Measurements from ENCODE around the gene NIPSNAP2.
A peak's percentile ranks its signal among the peaks of the same experiment; 100 is the strongest.
"Not testable (repeated sequence)": the region's sequence is repeated elsewhere in the genome, so short reads cannot be mapped to it uniquely, and the experiment has no call there.

The NIPSNAP2 gene

DNA sequence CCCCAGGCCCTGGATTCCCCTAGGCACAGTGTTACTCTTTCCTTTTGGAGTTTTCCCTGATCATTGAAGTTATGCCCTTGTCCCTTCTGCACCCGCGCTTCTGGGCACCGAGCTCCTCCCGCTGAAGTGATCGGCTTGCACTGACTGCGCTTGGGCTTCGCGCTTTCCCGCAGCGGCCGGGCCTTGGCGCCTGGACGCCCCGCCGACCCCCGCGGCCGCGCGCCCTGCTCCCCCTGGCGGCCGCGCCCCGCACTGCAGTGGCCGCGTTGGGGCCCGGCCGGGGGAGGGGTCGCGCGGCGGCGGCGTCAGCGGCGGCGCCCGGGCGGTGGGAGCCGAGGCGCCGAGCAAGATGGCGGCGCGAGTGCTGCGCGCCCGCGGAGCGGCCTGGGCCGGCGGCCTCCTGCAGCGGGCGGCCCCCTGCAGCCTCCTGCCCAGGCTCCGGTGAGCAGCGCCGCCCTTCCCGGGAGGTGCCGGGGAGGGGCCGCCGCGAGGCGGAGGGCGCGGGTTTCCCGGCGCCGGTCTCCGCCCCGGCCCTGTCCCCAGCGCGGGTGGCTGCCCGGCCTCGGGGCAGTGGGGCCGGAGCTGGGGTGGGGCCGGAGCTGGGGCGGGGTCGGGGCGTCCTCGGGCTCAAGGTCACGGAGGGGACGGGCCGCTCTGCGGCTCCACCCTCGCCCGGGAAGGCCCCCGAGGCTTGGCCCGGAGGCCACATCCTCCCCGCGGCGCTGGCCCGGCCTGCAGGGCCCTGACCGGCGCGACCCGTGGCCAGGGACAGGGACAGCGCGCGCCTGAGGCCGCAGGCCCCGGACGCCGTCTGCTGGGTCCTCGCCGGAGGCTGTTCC lies at the start of gene NIPSNAP2:
TSS of gene NIPSNAP2 (plus strand) at position 325 of the 839 bp plus-strand sequence. CDS start at position 350, 25 bp downstream.
- peak; percentile 60 for DNase-seq

DNA sequence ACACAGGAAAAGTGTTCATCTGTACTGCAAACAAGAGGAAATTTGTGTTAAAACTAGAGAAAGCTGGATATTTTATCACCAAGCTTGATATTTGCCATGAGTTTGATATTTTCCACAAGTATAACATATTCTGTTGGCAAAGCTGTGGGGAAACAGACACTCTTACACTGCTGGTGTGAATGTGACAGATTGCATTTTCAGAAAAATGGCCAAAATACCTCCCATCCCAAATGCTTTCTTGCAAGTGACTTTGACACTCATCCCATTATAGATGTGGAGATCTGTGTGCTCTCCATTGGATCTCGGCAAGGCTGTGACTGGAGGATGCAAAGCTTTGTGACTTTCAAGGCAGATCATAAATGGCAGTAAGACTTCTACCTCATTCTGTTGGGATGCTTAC lies 46.6 kb upstream of the NIPSNAP2 start:
- DNase-seq: no peak

DNA sequence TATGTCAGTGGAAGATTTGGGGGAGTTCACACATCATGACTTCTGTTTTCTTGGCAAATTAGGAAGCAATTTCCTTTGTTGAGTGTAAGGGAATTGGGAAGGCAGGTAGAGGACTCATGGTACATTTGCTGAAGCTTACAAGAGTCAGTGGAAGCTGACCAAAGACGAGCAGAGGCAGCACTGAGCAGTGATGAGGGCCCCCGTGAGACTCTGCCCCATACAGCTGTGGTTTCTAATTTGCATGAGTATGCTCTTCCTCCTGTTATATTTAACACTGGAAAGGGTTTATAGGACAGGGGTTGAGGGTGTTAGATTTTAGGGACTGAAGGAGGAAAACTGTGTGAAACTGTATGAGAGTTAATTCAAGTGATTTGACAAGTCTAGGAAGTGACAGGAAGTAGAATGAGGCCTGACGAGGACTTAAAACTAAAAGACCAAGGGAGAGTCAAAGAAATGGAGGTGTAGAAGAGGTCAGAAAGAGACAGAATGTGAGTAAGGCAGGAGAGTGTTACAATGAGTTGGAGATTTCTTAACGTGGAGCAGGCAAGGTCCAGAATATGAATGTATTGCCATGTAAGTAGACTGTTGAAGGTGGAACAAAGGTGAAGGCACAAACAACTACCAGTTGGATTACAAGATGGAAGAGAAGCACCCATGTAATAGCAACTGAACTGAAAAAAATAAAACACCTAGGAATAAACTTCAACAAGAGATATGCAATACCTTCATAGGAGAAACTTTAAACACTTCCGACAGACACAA lies 36.2 kb upstream of the NIPSNAP2 start:
- DNase-seq: no peak

DNA sequence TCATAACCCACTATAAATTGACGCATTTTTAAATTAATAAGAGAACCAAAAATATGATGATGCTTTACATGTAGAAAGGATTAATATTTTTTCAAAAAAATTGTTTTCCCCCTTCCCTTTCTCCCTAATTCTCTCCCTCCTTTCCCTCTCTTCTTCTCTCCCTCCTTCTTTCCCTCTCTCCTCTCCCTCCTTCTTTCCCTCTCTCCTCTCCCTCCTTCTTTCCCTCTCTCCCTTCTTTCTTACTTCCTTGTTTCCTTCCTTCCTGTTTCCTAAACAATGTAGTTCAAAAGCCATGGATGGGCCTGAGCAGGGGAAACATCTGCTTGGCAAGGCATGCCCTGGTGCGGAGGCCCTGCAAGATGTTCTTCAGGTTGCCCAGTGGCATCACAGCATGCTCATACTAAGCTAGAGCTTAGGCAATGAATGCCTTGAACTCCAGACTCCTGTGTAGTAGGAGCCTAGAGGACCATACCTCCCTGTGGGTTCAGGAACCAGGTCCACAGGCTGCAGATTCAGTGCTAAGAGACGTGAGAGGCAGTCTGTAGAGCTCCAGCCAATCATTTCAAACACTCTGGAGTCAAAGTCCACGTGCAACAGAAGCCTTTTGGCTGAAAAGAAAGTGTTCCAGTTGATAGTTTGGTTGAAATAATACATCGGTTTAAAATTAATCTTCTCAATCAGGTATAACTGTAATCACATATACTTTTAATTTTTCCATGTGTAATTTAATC lies 32.8 kb upstream of the NIPSNAP2 start:
- DNase-seq: no peak

DNA sequence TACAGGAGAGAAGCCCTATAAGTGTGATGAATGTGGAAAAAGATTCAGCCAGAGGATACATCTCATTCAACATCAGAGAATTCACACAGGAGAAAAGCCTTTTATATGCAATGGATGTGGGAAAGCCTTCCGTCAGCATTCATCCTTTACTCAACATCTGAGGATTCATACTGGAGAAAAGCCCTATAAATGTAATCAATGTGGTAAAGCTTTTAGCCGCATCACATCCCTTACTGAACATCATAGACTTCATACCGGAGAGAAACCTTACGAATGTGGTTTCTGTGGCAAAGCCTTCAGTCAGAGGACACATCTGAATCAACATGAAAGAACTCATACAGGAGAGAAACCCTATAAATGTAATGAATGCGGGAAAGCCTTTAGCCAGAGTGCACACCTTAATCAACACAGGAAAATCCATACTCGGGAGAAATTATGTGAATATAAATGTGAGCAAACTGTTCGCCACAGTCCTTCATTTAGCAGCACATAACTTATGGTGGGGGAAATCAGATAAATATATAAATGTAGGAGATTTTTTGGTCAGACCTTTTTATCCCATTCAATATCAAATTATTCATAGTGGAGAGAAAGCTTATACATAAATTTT lies 24.8 kb upstream of the NIPSNAP2 start:
- no peak for DNase-seq

DNA sequence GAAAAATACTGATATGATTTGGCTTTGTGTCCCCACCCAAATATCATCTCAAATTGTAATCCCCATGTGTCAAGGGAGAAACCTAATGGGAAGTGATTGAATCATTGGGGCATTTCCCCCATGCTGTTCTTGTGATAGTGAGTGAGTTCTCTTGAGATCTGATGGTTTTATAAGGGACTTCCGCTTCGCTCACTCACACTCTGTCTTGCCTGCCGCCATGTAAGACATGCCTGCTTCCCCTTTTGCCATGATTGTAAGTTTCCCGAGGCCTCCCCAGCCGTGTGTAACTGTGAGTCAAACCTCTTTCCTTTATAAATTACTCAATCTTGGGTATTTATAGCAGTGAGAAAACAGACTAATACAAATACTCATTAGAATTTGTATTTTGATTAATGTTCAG lies 17.8 kb upstream of the NIPSNAP2 start:
- no peak for DNase-seq

DNA sequence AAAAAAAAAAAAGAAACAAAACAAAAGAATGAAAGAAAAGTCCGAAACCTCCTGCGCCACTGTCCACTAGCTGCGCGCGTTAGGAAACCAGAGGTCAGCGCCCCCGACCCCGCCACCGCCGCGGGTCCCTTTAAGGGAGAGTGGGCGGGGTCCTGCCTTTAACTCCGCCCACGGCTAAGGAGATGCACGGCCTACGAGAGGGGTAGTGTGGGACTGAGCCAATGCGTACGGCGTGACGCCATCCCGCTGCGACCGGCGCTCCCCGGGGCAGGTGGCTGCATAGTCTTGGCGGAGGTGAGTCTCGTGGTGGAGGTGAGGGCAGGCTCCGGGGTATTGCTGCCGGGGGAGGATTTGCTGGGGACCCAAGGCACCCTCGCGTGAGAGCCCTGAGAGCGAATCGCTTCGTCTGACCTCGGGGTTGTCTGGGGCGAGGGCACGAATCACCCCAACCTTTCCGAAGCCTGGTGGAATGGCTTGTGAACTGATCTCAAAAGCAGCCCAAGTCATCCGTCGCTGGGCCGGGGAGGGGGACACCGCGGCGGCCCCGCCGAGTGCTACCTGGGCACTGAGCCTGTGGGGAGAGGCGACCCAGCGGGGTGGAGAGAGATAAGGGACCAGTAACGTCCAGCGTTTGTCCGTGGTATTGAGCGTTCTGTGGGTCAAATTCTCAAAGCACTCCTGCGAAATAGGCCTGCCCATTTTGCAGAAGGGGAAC lies 12.6 kb upstream of the NIPSNAP2 start, which contains the start of gene MRPS17:
TSS of gene MRPS17 (plus strand) at position 241 of the 715 bp plus-strand sequence. CDS start 1,319 bp downstream, outside the sequence.
- DNase-seq: peak; percentile 81

DNA sequence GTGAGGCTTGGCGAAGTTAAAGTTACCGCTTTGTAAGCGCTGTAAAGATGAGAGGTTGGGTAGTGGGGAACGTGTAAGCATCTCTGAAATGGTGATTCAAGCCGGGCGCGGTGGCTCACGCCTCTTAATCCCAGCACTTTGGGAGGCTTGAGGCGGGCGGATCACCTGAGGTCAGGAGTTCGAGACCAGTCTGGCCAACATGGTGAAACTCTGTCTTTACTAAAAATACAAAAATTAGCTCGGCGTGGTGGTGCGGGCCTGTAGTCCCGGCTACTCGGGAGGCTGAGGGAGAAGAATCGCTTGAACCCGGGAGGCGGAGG lies 12.1 kb upstream of the NIPSNAP2 start:
- not testable (repeated sequence) for DNase-seq

DNA sequence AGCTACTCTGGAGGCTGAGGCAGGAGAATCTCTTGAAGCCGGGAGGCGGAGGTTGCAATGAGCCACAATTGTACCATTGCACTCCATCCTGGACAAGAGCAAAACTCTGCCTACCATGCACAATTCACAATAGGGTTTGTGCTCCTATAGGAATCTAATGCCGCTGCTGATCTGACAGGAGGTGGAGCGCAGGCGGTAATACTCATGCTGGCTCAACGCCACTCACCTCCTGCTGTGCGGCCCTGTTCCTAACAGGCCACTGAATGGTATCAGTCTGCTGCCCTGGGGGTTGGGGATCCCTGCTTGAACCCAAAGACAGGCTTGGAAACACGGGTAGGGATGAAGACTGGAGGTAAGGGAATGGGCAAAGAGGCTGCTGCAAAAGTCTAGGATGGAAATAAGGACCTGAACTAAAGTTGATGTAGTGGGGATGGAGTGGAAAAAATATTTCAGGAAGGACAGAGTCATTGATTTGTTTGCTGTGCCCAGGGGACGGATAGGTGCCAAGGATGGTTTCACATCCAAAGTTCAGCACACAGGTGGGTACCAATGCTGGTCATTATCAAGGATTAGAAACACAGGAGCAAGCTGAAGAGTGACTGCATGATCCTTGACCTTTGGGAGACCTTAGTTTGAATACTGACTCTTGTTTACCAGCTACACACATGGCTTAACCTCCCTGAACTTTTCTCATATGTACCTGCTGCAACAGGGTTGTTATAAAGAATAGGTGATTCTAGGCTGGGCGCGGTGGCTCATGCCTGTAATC lies 10.5 kb upstream of the NIPSNAP2 start:
- no peak for DNase-seq

DNA sequence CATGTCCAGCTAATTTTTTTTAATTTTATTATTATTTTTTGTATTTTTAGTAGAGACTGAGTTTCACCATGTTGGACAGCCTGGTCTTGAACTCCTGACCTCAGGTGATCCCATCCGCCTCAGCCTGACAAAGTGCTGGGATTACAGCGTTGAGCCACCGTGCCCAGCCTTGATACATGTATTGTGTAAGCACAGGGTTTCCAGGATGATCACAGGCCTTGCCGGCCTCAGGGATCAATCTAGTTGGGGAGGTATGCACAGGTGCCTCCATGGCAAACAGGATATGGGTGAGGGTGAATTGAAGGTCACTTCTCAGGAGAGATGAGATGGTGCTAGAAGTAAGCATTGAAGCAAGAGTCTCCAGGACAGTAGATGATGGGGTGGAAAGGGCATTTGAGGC lies 7.2 kb upstream of the NIPSNAP2 start:
- DNase-seq: no peak

DNA sequence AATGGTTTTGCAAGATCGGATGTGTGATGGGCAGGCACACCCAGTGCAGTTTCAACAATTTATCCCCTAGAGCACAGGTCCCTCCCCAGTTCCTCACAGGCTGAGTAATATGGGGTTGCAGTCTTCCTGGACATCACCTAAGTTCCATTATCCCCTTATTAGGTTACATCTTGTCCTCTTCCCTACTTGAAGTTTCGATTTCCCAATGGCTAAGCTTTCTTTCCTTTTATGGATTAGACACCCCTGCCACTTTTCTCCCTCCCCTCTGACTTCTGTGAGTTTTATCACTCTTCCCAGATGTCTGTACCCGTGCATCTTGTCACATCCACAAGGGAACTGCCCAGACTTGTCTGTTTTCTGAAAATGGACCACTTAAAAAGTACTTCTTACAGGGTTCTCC lies 2.4 kb upstream of the NIPSNAP2 start:
- no peak for DNase-seq

DNA sequence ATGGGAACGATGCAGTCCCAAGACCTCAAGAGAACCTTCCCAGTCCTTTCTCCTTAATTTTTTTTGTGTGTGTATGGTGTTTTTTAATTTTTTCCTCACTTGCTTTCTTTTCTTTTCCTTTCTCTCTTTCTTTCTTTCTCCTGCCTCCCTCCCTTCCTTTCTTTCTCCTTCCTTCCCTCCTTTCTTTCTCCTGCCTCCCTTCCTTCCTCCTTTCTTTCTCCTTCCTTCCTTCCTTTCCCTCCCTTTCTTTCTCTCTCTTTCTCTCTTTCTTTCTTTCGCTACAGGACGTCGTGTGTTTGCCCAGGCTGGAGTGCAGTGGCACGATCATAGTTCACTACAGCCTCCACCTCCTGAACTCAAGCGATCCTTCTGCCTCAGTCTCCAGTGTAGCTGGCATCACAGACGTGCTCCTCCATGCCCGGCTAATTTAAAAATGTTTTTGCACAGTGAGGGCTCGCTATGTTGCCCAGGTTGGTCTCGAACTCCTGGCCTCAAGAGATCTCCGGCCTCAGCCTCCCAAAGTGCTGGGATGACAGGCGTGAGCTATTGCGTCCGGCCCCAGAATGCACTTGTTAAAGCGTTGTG lies 709 bp upstream of the NIPSNAP2 start:
- no peak for DNase-seq

DNA sequence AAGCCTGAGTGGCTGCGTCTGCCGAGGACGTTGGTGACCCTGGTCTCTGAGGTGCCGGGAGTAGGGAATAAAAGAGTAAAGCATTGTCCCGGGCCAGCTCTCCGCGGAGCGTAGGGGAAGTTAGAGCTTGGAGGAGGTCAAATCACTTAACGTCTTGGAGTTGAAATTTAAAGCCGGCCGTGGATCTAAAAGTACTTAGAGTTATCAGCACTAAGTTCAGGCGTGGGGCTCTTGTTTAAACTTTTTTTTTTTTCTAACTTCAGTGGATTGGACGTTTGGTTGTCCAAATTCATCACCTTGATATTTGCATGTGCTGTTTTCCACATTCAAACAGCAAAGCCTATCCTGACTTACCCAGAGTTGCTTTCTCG lies 700 bp downstream of the NIPSNAP2 start:
- DNase-seq: no peak

DNA sequence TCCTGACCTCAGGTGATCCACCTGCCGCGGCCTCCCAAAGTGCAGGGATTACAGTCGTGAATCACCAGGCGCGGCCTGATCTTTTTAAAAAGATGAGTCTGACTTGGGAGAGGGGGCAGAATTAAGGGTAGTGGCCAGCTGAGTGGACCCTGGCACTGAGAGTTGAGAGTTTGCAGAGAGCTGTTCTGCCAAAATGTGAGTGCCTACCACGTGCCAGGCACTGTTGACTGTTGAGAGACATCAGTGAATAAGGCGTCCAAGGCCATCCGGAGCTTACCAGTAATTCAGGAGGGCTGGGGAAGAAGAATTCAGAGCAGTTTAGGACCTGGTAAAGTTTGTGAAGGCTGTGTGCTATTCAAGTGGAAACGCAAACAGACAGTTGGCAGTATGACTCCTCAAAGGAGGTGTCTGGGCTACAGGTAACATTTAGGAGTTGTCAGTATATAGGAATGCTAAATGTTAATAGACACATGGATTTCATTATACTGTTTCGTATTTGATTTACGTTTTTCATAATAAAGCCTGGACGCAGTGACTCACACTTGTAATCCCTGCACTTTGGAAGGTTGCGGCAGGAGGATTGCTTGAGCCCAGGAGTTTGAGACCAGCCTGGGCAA lies 1.5 kb downstream of the NIPSNAP2 start:
- DNase-seq: no peak

DNA sequence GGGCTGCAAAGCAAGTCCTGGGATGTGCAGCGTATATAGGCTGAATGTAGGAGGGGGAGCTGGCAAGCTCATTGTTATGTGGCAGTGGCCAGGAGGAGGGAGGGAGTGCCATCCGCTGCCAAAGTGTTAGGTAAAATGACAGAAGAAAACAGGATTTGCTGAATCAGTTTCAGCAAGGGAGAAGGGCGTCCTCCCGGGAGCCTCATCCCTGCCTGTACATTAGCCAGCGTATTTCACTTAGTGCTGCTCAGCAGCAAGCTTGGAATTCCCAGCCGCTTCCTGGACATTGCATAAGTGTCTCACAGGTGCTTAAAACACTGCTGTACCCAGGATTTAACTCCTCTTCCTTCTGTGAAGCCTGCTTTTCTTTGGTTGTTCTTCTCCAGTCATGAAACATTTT lies 2.5 kb downstream of the NIPSNAP2 start:
- no peak for DNase-seq

DNA sequence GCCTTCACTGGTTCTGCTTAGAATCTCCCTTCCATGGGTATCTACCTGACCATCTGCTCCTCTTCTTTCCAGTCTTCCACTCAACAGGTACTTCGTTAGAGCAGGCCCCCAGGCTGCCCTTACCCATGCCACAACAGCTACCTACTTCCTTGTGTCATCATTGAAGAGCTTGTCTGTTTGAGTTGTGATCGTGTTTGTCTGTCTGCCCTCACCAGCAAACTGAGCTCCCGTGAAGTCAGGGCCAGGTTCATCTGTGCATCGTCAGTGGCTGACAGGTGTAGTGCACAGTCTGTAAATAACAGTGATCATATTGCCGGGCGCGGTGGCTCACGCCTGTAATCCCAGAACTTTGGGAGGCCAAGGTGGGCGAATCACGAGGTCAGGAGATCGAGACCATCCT lies 5.0 kb downstream of the NIPSNAP2 start:
- no peak for DNase-seq

DNA sequence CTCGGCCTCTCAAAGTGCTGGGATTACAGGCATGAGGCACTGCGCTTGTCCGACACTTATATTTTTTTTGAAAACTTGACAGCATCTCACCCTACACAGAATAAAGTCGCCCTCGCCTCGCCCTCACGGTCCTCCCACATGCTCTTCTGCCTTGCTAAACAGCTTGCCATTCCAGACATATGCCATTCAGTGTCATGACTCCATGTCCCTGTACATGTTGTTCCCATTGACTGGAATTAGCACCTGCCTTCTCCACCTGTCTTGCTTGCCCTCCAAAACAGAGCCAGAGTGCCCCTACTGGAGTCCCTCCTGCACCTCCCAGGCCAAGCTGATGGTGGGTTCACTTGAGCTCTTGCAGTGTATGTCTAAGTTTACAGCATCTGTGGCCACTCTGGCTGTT lies 6.2 kb downstream of the NIPSNAP2 start:
- no peak for DNase-seq

DNA sequence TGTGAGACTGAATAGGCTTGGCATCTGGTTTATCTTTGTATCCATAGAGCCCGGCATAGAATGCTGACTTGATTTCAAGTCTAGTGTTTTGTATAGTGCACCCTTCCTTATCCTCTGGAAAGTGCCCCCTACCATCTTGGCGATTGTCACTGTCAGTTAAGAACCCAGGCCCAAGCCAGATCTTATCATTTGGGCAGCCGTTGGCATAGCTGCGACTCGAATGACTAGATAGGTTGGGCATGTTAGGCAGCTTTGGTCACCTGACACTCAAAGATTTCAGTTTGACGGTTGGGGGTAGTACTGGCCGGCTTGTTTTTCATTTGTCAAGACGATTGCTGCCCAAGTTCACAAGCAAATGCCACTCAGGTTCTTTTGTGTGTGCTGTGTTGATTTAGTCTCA lies 6.6 kb downstream of the NIPSNAP2 start:
- DNase-seq: no peak

DNA sequence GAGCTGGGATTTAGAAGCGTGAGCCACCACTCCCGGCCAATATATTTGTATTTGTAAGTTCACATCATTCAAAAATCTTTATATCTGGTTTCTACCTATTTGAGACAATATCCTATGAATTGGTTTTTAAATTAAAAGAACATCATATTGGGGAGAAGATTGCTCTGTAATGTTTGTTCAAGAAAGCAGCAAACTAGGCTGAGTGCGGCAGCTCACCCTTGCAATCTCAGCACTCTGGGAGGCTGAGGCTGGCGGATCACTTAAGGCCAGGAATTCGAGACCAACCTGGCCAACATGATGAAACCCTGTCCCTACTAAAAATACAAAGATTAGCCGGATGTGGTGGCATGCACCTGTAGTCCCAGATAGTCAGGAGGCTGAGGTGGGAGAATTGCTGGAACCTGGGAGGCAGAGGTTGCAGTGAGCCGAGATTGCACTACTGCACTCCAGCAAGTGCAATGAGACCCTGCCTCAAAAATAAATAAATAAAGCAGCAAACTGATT lies 9.4 kb downstream of the NIPSNAP2 start:
- DNase-seq: no peak

DNA sequence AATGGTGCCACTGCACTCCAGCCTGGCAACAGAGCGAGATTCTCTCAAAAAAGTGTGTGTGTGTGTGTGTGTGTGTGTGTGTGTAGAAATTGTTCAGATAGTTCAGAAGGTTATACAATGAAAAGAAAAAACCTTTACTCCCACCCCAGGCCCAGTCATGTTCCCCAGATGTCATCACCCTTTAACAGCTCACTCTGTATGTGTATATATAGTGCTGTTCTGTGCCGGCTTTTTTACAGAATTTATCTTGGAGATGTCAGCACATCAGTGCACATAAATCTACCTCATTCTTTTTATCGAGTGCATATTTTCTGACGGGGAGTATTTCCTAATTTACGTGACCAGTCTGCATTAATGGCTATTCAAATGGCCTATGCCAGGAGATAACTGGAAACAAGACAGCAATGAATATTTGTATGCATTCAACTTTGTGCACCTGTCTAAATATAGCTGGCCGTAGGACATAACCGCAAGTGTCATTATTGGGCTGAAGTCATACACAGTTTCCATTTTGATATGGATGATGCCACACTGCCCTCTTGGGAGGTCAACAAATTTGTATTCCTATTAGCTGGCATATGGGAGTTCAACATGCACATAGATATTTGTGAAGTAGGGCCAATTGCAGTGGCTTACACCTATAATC lies 11.7 kb downstream of the NIPSNAP2 start:
- DNase-seq: no peak
